GM21367 (cell line): ENCODE data around the gene TAPBPL.
A peak's percentile ranks its signal among the peaks of the same experiment; 100 is the strongest.
"Not testable (repeated sequence)": the region's sequence is repeated elsewhere in the genome, so short reads cannot be mapped to it uniquely, and the experiment has no call there.

ENCODE experiments used
- ATAC-seq: cut with Tn5 transposase; IDR thresholded peaks from one replicate; pipeline ENCODE4 v1.9.1; 2021; ENCODE audit not compliant: unreplicated experiment

TAPBPL gene

DNA sequence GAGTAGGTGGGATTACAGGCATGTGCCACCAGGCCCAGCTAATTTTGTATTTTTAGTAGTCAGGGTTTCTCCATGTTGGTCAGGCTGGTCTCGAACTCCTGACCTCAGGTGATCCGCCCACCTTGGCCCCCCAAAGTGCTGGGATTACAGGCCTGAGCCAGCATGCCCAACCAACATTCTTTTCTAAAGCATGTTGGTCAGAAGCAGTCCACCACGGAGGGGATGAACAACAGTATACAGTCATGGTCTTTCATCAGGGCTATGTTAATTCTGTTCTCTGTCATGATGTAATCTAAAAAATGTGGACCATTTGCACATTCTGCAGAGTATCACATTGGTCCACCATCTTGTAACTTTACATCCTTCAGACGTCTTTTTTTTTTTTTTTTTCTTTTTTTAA lies 37.6 kb downstream of the TAPBPL start:
- no peak for ATAC-seq

DNA sequence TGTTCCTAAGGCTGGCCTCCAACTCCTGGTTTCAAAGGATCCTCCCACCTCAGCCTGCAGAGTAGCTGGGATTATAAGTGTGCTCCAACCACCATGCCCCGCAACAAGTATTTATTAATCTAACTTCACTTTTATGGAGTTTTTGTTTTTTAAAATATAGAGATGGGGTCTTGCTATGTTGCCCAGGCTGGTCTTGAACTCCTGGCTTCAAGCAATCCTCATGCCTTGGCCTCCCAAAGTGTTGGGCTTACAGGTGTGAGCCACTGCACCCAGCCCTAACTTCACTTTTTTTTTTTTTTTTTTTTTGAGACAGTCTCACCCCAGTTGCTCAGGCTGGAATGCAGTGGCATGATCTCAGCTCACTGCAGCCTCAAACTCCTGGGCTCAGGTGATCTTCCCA lies 38.8 kb downstream of the TAPBPL start:
- ATAC-seq: not testable (repeated sequence)

DNA sequence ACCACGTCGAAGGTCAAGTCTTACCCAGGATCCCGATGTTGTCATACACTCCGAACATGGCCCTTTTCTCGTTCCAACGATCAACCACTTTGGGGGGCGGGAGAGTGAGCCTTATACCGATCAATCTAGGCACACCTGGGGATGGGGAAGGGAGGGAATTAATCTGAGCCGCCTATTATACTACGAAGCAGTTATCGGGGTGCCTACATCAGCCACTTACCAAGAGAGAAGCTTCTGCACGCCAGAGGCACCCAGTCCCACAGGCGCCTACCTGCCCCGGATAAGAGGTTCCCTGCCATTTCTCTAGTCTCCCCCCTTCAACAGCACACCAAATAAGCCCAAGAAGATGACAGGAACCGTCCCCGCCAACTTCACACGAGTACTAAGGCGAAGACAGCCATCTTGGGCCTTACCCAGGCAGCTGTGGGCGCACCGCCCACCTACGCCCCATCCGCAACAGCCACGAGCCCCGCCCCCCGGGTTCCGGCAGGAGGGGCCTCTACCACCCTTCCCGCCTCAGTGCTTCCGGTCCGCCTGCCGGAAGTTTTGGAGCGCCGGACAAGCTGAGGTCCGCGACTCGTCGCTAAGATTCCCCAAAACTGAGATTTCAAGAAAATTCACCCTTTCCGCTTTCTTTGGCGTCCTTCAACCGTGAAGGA lies 41.1 kb downstream of the TAPBPL start, which contains the start of gene MRPL51:
Gene MRPL51 (minus strand): TSS at position 425 of the 659 bp plus-strand sequence. CDS start 126 bp downstream, at position 299.
- ATAC-seq: peak; percentile 45

DNA sequence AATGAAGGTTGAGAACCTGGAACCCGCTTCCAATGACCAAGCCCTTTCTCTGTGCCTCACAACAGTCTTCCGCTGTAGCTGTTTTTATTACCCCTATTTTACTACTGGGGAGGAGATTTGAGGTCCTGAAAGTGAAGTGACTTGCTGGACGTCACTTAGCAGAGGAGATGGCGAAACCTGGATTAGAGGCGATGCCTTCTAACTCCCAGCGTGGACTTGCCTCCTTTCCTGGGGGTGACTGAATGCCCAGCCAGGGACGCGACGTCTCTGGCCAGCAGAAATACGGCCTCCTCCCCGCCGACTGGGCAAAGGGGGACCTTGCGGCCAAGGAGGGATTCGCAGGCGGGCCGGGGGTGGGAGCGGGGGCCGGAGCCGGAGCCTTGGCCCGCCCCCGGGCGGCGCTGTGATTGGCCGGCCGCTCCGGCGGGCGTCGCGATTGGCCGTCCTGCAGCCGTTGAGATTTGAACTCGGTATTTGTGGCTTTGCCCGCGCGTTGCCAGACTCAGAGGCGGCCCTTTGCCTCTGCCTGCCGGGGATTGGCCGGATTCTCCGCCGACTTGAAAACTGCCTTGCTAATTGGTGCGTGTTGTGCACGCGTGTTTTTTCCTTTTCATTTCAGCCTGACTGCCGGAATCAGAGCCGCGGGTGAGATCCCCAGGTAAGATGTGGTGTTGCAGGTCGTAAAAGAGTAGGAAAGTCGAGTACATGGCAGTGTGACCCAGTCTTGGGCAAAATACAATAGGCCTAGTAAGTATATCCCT lies 41.8 kb downstream of the TAPBPL start, which contains the start of gene NCAPD2:
Gene NCAPD2 (plus strand): TSS at position 606 of the 761 bp plus-strand sequence. CDS start 997 bp downstream, outside the sequence.
- peak; percentile 76 for ATAC-seq

DNA sequence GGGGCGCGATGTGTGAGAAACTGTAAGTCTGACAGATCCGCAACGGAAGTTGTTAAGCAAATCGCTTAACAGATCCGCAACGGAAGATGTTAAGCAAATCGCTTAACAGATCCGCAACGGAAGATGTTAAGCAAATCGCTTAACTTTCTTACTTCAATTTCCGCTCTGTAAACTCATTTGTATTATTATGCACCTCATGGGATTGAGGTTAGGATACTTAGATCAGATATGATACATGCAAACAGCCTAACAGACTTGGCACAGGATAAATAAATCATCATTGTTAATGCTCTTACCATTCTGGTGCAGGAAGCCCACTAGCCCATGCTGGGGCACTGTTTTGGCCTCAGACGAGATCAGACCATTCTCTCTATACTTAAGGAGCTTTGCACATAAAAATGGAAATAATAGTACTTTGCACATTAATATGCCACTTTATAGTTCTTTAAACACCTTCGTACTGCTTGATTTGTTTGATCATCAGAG lies 42.5 kb downstream of the TAPBPL start:
- ATAC-seq: no peak

DNA sequence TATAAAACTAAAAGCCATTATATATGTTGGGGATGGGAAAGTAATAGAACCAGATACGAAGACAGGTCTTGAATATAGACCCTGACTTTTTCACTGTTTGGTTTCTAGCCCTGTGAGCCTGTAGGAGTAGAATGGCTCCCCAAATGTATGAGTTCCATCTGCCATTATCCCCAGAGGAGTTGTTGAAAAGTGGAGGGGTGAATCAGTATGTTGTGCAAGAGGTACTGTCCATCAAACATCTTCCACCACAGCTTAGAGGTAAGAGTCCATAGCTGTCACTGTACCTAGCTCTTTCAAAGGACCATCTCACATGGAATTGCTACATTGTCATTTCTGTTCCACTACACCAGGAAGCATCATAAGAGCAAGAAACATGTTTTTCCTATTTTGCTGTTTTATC lies 43.1 kb downstream of the TAPBPL start:
- ATAC-seq: no peak

DNA sequence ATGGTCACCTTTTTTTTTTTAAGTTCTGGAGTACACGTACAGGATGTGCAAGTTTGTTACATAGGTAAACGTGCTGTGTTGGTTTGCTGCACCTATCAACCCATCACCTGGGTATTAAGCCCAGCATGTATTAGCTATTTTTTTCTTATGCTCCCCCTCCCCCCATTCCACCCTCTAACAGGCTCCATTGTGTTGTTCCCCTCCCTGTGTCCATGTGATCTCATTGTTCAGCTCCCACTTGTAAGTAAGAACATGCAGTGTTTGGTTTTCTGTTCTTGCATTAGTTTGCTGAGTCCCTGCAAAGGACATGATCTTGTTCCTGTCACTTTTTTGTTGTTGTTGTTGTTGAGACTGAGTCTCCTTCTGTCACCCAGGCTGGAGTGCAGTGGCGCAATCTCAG lies 45.4 kb downstream of the TAPBPL start:
- not testable (repeated sequence) for ATAC-seq

DNA sequence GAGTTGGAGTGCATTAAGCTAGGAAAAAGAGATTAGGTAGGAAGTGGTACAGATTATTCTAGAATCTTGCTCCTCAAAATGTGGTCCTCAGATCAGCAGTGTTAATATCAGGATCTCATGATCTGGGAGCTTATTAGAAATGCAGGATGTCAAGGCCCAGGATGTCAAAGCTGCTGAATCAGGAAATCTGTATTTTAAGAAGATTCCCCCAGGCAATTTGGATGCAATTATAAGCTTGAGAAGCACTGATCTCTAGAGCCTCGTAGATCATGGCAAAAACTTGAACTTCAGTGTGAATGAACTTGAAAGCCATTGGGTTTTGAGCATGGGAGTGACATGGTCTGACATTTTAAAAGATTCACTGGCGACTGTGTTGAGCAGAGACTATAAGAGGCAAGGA lies 48.6 kb downstream of the TAPBPL start:
- no peak for ATAC-seq

DNA sequence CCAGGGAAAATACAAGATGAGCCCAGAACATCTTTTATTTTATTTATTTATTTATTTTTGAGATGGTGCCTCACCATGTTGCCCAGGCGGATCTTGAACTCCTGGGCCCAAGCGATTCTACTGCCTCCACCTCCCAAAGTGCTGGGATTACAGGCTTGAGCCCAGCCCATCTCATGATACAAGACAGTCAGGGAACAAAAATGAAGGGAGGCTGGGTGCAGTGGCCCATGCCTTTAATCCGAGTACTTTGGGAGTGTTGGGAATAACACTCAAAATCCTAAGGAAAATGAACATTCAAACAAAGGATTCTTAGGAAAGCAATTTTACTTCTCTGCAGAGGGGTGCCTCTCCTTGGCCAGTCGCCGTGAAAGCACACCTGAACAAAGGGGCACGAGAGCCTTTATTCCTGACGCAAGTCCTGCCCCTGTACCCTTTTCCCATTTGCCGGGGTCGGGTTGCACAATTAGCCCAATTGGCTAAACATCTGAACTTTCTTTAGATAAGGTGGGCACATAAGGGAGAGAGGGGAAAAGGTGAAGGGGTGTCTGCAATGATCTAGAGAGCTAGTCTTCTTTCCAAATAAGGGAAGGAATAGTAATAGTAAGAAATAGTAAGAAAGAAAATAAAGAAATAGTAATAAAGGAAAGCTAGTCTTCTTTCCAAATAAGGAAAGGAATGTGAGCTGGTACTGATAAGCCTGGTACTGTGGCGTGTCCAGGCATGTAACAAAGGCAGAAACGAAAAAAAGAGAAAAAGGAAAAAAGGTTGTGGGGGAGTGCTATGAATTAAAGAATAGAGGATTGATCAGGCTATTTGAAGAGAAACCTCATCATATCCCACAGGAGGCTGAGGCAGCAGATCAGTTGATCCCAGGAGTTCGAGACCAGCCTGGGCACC lies 55.5 kb downstream of the TAPBPL start:
- ATAC-seq: no peak

DNA sequence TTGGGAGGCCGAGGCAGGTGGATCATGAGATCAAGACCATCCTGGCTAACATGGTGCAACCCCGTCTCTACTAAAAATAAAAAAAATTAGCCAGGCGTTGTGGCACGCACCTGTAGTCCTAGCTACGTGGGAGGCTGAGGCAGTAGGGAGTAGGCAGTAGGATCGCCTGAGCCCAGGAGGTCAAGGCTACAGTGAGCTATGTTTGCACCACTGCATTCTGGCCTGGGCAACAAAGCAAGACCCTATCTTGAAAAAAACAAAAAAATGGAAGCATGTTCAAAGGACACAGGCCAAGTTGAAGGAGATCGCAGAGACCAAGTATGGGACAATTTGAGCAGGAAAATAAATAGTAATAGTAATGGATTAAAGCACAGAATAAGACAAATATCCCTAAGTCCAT lies 56.2 kb downstream of the TAPBPL start:
- ATAC-seq: no peak
